Measurements from ENCODE around the gene NR2F6. TPM values are rescaled to one million over a fixed set of nuclear protein-coding genes. Genes with fewer than 3 reads are reported as not detected.

The NR2F6 gene
- total RNA-seq, result 1 to 10 TPM; 4.7 to 6.4 TPM

DNA sequence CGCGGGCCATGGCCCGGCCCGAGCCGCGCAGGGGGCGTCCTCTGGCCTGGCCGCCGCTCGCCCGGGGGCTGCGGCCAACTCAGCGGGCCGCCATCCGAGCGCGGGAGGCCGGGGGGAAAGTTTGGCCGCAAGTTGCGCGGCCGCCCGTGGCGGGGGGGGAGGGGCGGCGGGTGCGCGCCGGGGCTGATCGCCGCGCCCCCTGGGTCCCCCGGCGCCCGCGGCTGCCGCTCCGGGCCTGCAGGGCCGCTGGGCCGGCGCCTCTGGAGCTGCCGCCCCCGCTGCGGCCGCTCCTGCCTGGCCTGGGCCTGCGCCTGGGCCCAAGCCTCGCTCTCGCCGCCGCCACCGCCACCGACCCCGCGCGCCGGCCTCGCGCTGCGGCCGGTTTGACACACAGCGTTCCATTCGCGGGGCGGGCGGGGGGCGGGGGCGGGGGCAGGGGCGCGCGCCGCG, at the start of gene NR2F6:
Gene NR2F6 (minus strand): TSS at position 385 of the 450 bp plus-strand sequence. CDS start 699 bp downstream, outside the sequence.
- peaks cover 10% of the 10 kb centered on the region for H3K4me1 Mint-ChIP-seq (ENCODE audit: low read depth)
- peaks cover 9% of the 10 kb centered on the region for H3K27me3 Mint-ChIP-seq (ENCODE audit: low read depth)
- no peaks in the 10 kb centered on the region for H3K9me3 Mint-ChIP-seq
- H3K36me3 Mint-ChIP-seq (ENCODE audit: insufficient read depth in 2 of 2), result no peaks in the 10 kb centered on the region
- ATAC-seq (replicated peaks in 1 of 2), result peak; percentile 23 to 25
- DNase-seq, result no peak
- peak within 1 kb of the TSS; percentile 90 to 93 for H3K4me3 Mint-ChIP-seq
- no peak within 1 kb of the TSS for H3K27ac Mint-ChIP-seq

DNA sequence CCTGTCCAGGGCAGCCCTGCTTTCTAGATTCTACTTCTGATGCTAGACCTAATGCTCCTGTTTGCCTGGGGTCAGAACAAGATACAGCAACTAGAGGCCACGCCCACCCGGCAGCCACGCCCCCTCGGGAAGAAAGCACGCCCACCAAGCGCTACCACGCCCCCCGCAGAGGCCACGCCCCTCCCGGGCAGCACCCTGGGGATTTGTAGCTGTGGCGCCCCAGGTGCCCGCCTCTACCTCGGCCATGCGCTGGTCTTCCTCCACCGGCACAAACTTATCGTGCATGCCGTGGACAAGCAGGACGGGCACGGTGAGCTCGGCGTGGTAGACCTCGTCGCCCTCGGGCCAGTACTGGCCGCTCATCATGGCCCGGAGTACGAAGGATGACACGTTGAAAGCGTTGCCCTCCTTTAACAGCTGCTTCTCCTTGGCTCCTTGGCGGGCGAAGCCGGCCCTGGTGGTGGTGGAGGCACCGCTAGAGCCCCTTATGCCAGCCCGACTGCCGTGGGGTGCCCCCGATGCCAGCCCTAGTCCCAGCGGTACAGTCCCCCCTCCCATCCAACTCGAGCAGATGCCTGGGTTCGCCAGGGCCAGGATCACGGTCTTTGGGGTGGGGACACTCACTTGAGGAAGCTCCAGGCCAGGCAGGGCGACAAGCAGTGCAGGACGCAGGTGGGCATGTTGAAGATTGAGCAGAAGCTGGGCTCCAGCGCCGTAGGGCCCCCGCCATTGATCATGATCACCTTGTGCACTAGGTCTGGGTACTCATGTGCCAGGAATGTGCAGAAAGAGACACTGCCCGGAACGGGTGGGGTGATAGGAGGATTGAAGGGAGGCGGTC, 48.6 kb upstream of the NR2F6 start:
- peaks cover 23% of the 10 kb centered on the region for H3K4me1 Mint-ChIP-seq (ENCODE audit: low read depth)
- no peak for ATAC-seq (replicated peaks in 1 of 2)

GRCh38 chr19:17293605-17294004, 47.9 kb upstream of the NR2F6 start:
- Mint-ChIP-seq H3K27me3 (ENCODE audit: low read depth) (no peaks in the 10 kb centered on the region), H3K4me3 (no peak overlapping the region), H3K9me3 (no peaks in the 10 kb centered on the region), H3K36me3 (ENCODE audit: insufficient read depth in 2 of 2) (peaks cover 0 to 3% of the 10 kb centered on the region in 2 donors), H3K27ac (no peak overlapping the region), H3K4me1 (ENCODE audit: low read depth) (peaks cover 23% of the 10 kb centered on the region)
- DNase-seq (no peak), ATAC-seq (replicated peaks in 1 of 2) (no peak)

More for the DNA sequence above, 48.6 kb upstream of the NR2F6 start:
- Mint-ChIP-seq H3K27me3 (ENCODE audit: low read depth) (no peaks in the 10 kb centered on the region), H3K27ac (no peak overlapping the region), H3K36me3 (ENCODE audit: insufficient read depth in 2 of 2) (peaks cover 0 to 3% of the 10 kb centered on the region in 2 donors), H3K9me3 (no peaks in the 10 kb centered on the region), H3K4me3 (no peak overlapping the region)
- DNase-seq, result peak; percentile 69 to 79

GRCh38 chr19:17292301-17293074, 46.8 kb upstream of the NR2F6 start:
- peak; percentile 83 to 90 for DNase-seq
- H3K27me3 Mint-ChIP-seq (ENCODE audit: low read depth), result no peaks in the 10 kb centered on the region
- no peaks in the 10 kb centered on the region for H3K9me3 Mint-ChIP-seq
- peak; percentile 94 to 96 for ATAC-seq (replicated peaks in 1 of 2)
- no peak overlapping the region for H3K27ac Mint-ChIP-seq
- peaks cover 23% of the 10 kb centered on the region for H3K4me1 Mint-ChIP-seq (ENCODE audit: low read depth)
- H3K36me3 Mint-ChIP-seq (ENCODE audit: insufficient read depth in 2 of 2), result no peaks in the 10 kb centered on the region
- peak overlapping the region; percentile 88 to 90 for H3K4me3 Mint-ChIP-seq

- no peaks in the 10 kb centered on the region for H3K9me3 Mint-ChIP-seq
- no peak overlapping the region for H3K27ac Mint-ChIP-seq
- peak; percentile 61 to 68 for DNase-seq
- no peak overlapping the region for H3K4me3 Mint-ChIP-seq
- peaks cover 14% of the 10 kb centered on the region for H3K4me1 Mint-ChIP-seq (ENCODE audit: low read depth)
- H3K36me3 Mint-ChIP-seq (ENCODE audit: insufficient read depth in 2 of 2), result no peaks in the 10 kb centered on the region
- peak in 1 of 2 donors; percentile 18 for ATAC-seq (replicated peaks in 1 of 2)
- no peaks in the 10 kb centered on the region for H3K27me3 Mint-ChIP-seq (ENCODE audit: low read depth)
These were observed 43.8 kb upstream of the NR2F6 start for GRCh38 chr19:17289489-17289888.

DNA sequence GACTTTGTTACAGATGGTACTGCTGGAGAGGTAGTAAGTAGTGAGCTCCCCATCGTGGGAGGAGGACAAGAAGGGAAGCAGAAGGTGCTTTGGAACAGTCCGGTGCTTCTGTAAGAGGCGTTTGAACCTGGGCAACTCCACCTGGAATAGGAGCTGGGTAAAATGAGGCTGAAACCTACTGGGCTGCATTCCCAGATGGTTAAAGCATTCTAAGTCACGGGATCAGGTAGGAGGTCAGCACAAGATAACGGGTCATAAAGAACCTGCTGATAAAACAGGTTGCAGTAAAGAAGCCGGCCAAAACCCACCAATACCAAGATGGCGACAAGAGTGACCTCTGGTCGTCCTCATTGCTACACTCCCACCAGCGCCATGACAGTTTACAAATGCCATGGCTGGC, 41.0 kb upstream of the NR2F6 start:
- DNase-seq (no peak), ATAC-seq (replicated peaks in 1 of 2) (no peak)
- Mint-ChIP-seq H3K36me3 (ENCODE audit: insufficient read depth in 2 of 2) (no peaks in the 10 kb centered on the region), H3K27ac (no peak overlapping the region), H3K4me3 (no peak overlapping the region), H3K27me3 (ENCODE audit: low read depth) (peaks cover 5% of the 10 kb centered on the region), H3K4me1 (ENCODE audit: low read depth) (peaks cover 5% of the 10 kb centered on the region), H3K9me3 (no peaks in the 10 kb centered on the region)

GRCh38 chr19:17286263-17286662, 40.5 kb upstream of the NR2F6 start:
- Mint-ChIP-seq H3K27me3 (ENCODE audit: low read depth) (peaks cover 5% of the 10 kb centered on the region), H3K27ac (no peak overlapping the region), H3K4me1 (ENCODE audit: low read depth) (peaks cover 7% of the 10 kb centered on the region), H3K36me3 (ENCODE audit: insufficient read depth in 2 of 2) (no peaks in the 10 kb centered on the region), H3K9me3 (no peaks in the 10 kb centered on the region), H3K4me3 (no peak overlapping the region)
- DNase-seq, result no peak
- no peak for ATAC-seq (replicated peaks in 1 of 2)

DNA sequence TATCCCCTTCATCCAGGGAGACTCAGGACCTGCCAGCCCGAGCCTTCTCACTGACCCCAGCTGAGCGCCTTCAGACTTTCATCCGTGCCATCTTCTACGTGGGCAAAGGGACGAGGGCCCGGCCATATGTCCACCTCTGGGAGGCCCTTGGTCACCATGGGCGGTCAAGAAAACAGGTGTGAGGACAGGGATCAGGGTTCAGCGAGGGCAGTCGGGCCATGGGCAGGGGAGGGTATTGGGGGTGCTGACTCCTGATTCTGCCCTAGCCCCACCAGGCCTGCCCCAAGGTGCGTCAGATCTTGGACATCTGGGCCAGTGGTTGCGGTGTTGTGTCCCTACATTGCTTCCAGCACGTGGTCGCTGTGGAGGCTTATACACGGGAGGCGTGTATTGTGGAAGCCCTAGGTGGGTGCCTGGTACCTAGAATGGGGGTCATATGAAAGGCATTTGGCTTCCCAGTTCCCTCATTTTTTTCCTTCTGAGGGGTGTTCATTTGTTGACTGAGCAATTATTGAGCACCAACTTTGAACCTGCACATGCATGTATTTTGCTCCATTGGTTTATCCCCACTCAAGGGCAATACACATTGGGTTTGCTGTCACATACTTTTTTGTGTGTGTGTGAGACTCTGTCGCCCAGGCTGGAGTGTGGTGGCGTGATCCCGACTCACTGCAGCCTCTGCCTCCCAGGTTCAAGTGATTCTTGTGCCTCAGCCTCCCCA, 39.9 kb upstream of the NR2F6 start:
- no peaks in the 10 kb centered on the region for H3K36me3 Mint-ChIP-seq (ENCODE audit: insufficient read depth in 2 of 2)

GRCh38 chr19:17283504-17283996, 37.8 kb upstream of the NR2F6 start:
- no peak overlapping the region for H3K27ac Mint-ChIP-seq
- DNase-seq, result no peak
- H3K4me1 Mint-ChIP-seq (ENCODE audit: low read depth), result peaks cover 9% of the 10 kb centered on the region
- peaks cover 5% of the 10 kb centered on the region for H3K27me3 Mint-ChIP-seq (ENCODE audit: low read depth)
- no peaks in the 10 kb centered on the region for H3K9me3 Mint-ChIP-seq
- peak overlapping the region in 1 of 2 donors; percentile 61 for H3K4me3 Mint-ChIP-seq
- H3K36me3 Mint-ChIP-seq (ENCODE audit: insufficient read depth in 2 of 2), result no peaks in the 10 kb centered on the region
- ATAC-seq (replicated peaks in 1 of 2), result no peak

More for the DNA sequence above, 39.9 kb upstream of the NR2F6 start:
- Mint-ChIP-seq H3K4me1 (ENCODE audit: low read depth) (peaks cover 9% of the 10 kb centered on the region), H3K9me3 (no peaks in the 10 kb centered on the region), H3K4me3 (no peak overlapping the region), H3K27me3 (ENCODE audit: low read depth) (peaks cover 5% of the 10 kb centered on the region), H3K27ac (no peak overlapping the region)
- DNase-seq (no peak), ATAC-seq (replicated peaks in 1 of 2) (no peak)

- no peaks in the 10 kb centered on the region for H3K36me3 Mint-ChIP-seq (ENCODE audit: insufficient read depth in 2 of 2)
- DNase-seq, result peak; percentile 87 to 91
- H3K9me3 Mint-ChIP-seq, result no peaks in the 10 kb centered on the region
- peak; percentile 92 to 93 for ATAC-seq (replicated peaks in 1 of 2)
- H3K4me1 Mint-ChIP-seq (ENCODE audit: low read depth), result peaks cover 9% of the 10 kb centered on the region
- peaks cover 5% of the 10 kb centered on the region for H3K27me3 Mint-ChIP-seq (ENCODE audit: low read depth)
- peak overlapping the region; percentile 64 for H3K27ac Mint-ChIP-seq
- H3K4me3 Mint-ChIP-seq, result peak overlapping the region; percentile 90 to 94
These were observed 36.9 kb upstream of the NR2F6 start for GRCh38 chr19:17282488-17283125.

GRCh38 chr19:17281391-17282304, 35.9 kb upstream of the NR2F6 start, which contains the start of gene ANKLE1:
Gene ANKLE1 (plus strand): TSS chr19:17281901. CDS start chr19:17281921, 20 bp downstream.
- H3K36me3 Mint-ChIP-seq (ENCODE audit: insufficient read depth in 2 of 2), result peaks cover 0 to 3% of the 10 kb centered on the region in 2 donors
- DNase-seq (peak; percentile 43 to 59), ATAC-seq (replicated peaks in 1 of 2) (peak; percentile 30 to 50)
- peaks cover 9% of the 10 kb centered on the region for H3K4me1 Mint-ChIP-seq (ENCODE audit: low read depth)
- H3K4me3 Mint-ChIP-seq, result peak within 1 kb of the TSS; percentile 90 to 94
- no peaks in the 10 kb centered on the region for H3K9me3 Mint-ChIP-seq
- H3K27ac Mint-ChIP-seq, result peak within 1 kb of the TSS; percentile 64
- H3K27me3 Mint-ChIP-seq (ENCODE audit: low read depth), result peaks cover 5% of the 10 kb centered on the region
